GM12878 (cell line): ENCODE measurements around the gene VMAC. TPM values are rescaled to one million over a fixed set of nuclear protein-coding genes. Genes with fewer than 3 reads are reported as not detected.

Source experiments
- ATAC-seq: fragments of 200-7000 bp; cut with Tn5 transposase; 3 replicates; pipeline ENCODE4 v1.9.1; 2020; ENCODE audit warnings: mild to moderate bottlenecking, moderate library complexity
- BruUV-seq: library from RNA; stranded (reverse); fragments of 400-500 nt; replicated peaks from 2 replicates; lab custom pipeline; 2021; lab: Mats Ljungman, UMichigan
- CTCF ChIA-PET: fragments of 300-600 bp; sonication (Branson Sonifier 250); formaldehyde crosslinking; extraction: SDS; loops from one replicate; lab custom pipeline; 2021; ENCODE audit warnings: inconsistent platforms; lab: Yijun Ruan, JAX
- POLR2A ChIA-PET: fragments of 350-600 bp; formaldehyde crosslinking; extraction: SDS; loops from one replicate; lab custom pipeline; 2021; ENCODE audit warnings: inconsistent platforms; lab: Charles Lee
- RAD21 ChIA-PET: fragments of 300-600 bp; sonication (Branson Sonifier 250); formaldehyde crosslinking; loops from one replicate; lab custom pipeline; 2023; ENCODE audit warnings: antibody characterized with exemption; ENCODE audit not compliant: unreplicated experiment; lab: Charles Lee
- SMC1A ChIA-PET: fragments of 300-600 bp; sonication (Branson Sonifier 250); formaldehyde crosslinking; loops from one replicate; lab custom pipeline; 2023; ENCODE audit not compliant: unreplicated experiment, uncharacterized antibody; lab: Charles Lee
- DNase-seq: peaks from one replicate; pipeline ENCODE4 v3.0.0-alpha.2; 2011; ENCODE audit warnings: low read depth, low spot score
- FAIRE-seq: peaks from 3 replicates; lab custom pipeline; 2011; peaks lifted over from hg19 to GRCh38; lab: Jason Lieb, UNC
- H2AFZ ChIP-seq: 2 replicates; pipeline ENCODE4 v1.6.0; 2011; ENCODE audit warnings: low read depth, low read length, control low read depth; ENCODE audit not compliant: control insufficient read depth
- H3K27ac ChIP-seq: 2 replicates; pipeline ENCODE4 v1.5.1; 2011; ENCODE audit warnings: control low read depth; ENCODE audit not compliant: control insufficient read depth, insufficient read depth
- H3K27me3 ChIP-seq, 2 experiments: replicated peaks in 1 of 2; 2 replicates each; pipeline versions ENCODE4 v1.6.0 to v1.6.1; 2011; ENCODE audit warnings: low read length in 1 of 2; ENCODE audit not compliant: control insufficient read depth in 2 of 2, insufficient read depth in 2 of 2
- H3K36me3 ChIP-seq, 2 experiments: 2 replicates each; pipeline ENCODE4 v1.5.1; 2011; ENCODE audit warnings: low read length in 1 of 2; ENCODE audit not compliant: control insufficient read depth in 2 of 2, insufficient read depth in 2 of 2
- H3K4me1 ChIP-seq: 2 replicates; pipeline ENCODE4 v1.6.1; 2011; ENCODE audit warnings: mild to moderate bottlenecking, low read length, moderate library complexity, mixed read lengths; ENCODE audit not compliant: control insufficient read depth, insufficient read depth
- H3K4me2 ChIP-seq: 2 replicates; pipeline ENCODE4 v1.6.0; 2011; ENCODE audit warnings: control low read depth; ENCODE audit not compliant: control insufficient read depth, insufficient read depth
- H3K4me3 ChIP-seq: fragments of 200-600 bp; sonication (generic); 2 replicates; pipeline ENCODE4 v1.5.1; 2016
- H3K79me2 ChIP-seq: 2 replicates; pipeline ENCODE4 v1.6.0; 2011; ENCODE audit warnings: low read length; ENCODE audit not compliant: control insufficient read depth, insufficient read depth
- H3K9ac ChIP-seq: 2 replicates; pipeline ENCODE4 v1.8.0; 2011; ENCODE audit warnings: low read length, control low read depth, mixed read lengths; ENCODE audit not compliant: control insufficient read depth, insufficient read depth
- H3K9me3 ChIP-seq: replicated peaks from 3 replicates; pipeline ENCODE4 v1.5.1; 2011; ENCODE audit warnings: mild to moderate bottlenecking, low read length; ENCODE audit not compliant: control insufficient read depth, insufficient read depth
- H4K20me1 ChIP-seq: 2 replicates; pipeline ENCODE4 v1.6.0; 2011; ENCODE audit not compliant: control insufficient read depth, insufficient read depth
- ASH2L ChIP-seq: fragments of 300-600, 200-600 bp; sonication (generic); IDR thresholded peaks from 2 replicates; pipeline ENCODE4 v1.6.1; 2017; ENCODE audit warnings: low read depth, mild to moderate bottlenecking, borderline replicate concordance
- CHD1 ChIP-seq: IDR thresholded peaks from 2 replicates; pipeline ENCODE4 v1.6.1; 2012; ENCODE audit warnings: low read depth, low read length, improper control_type of control experiment
- FOXM1 ChIP-seq: IDR thresholded peaks from 2 replicates; pipeline ENCODE4 v1.6.1; 2012; ENCODE audit warnings: low read depth, mild to moderate bottlenecking, inconsistent platforms, low read length, moderate library complexity
- GATAD2B ChIP-seq: fragments of 450-650 bp; conservative IDR thresholded peaks from 2 replicates; pipeline ENCODE4 v1.6.1; 2017; ENCODE audit warnings: low read depth, mild to moderate bottlenecking, moderate library complexity
- HDAC6 ChIP-seq: fragments of 200-600 bp; sonication (generic); IDR thresholded peaks from one replicate; pipeline ENCODE4 v1.8.0; 2017; ENCODE audit warnings: antibody characterized with exemption; ENCODE audit not compliant: unreplicated experiment
- HSF1 ChIP-seq: fragments of 150-350 bp; IDR thresholded peaks from 2 replicates; pipeline ENCODE4 v1.6.1; 2014; ENCODE audit warnings: mild to moderate bottlenecking, low read depth, low read length
- MEF2A ChIP-seq: IDR thresholded peaks from 2 replicates; pipeline ENCODE4 v1.6.1; 2011; ENCODE audit warnings: low read depth, mild to moderate bottlenecking, low read length, moderate library complexity; ENCODE audit not compliant: insufficient read depth
- NBN ChIP-seq: fragments of 450-650 bp; IDR thresholded peaks from 2 replicates; pipeline ENCODE4 v1.6.1; 2016
- NFIC ChIP-seq: IDR thresholded peaks from 2 replicates; pipeline ENCODE4 v1.6.1; 2012; ENCODE audit warnings: low read depth, mild to moderate bottlenecking, inconsistent platforms, low read length, moderate library complexity
- SMAD5 ChIP-seq: IDR thresholded peaks from 2 replicates; pipeline ENCODE4 v1.6.1; 2016; ENCODE audit warnings: antibody characterized with exemption, low read depth
- STAT1 ChIP-seq: fragments of 450-650 bp; conservative IDR thresholded peaks from 2 replicates; pipeline ENCODE4 v1.6.1; 2014; ENCODE audit warnings: antibody characterized with exemption, mild to moderate bottlenecking
- SUPT20H ChIP-seq: IDR thresholded peaks from 2 replicates; pipeline ENCODE4 v1.6.1; 2011; ENCODE audit warnings: low read depth, mild to moderate bottlenecking, low read length, moderate library complexity, borderline replicate concordance; ENCODE audit not compliant: control insufficient read depth
- TBL1XR1 ChIP-seq: IDR thresholded peaks from 2 replicates; pipeline ENCODE4 v1.6.1; 2012; ENCODE audit warnings: low read depth, low read length, improper control_type of control experiment
- TCF7 ChIP-seq: IDR thresholded peaks from 2 replicates; pipeline ENCODE4 v1.6.1; 2014; ENCODE audit warnings: antibody characterized with exemption, borderline replicate concordance
- YY1 ChIP-seq: IDR thresholded peaks from 2 replicates; pipeline ENCODE4 v1.6.1; 2011; ENCODE audit warnings: low read depth, mild to moderate bottlenecking, low read length
- ZNF24 ChIP-seq: fragments of 450-650 bp; IDR thresholded peaks from 2 replicates; pipeline ENCODE4 v1.6.1; 2017; ENCODE audit warnings: antibody characterized with exemption, mild to moderate bottlenecking
- ZZZ3 ChIP-seq: IDR thresholded peaks from 2 replicates; pipeline ENCODE4 v1.6.1; 2011; ENCODE audit warnings: low read depth; ENCODE audit not compliant: control insufficient read depth, insufficient read length
- WGBS: methylation state at CpG from one replicate; pipeline ENCODE4 v1.1.6; 2016; ENCODE audit warnings: low lambda C conversion rate; ENCODE audit not compliant: insufficient replicate concordance, insufficient coverage; ENCODE audit errors: missing lambda C conversion rate; 5-methylcytosine and 5-hydroxymethylcytosine counted together
- in situ Hi-C: fragments of 300-500 bp; cut with MboI; formaldehyde crosslinking; loops from 9 replicates; pipeline ENCODE4 v1.14.3; 2018; ENCODE audit warnings: mixed read lengths
- intact Hi-C: fragments of 100-400 bp; cut with micrococcal nuclease; formaldehyde crosslinking; loops from one replicate; pipeline ENCODE4 v1.14.2; 2022; ENCODE audit not compliant: unreplicated experiment
- polyA plus RNA-seq, 11 experiments: library from polyadenylated mRNA; depleted of rRNA in 4 of 11; unstranded in 6 of 11; stranded (reverse) in 5 of 11; fragments of >200 nt; fragmentation: Nextera tagmentation in 4 of 11; fragmentation: Illumina TruSeq in 1 of 11; extraction: Ambion mirVana in 4 of 11; extraction: Trizol in 1 of 11; gene quantifications; 1 replicate in 1 of 11; 2 replicates in 10 of 11; pipeline versions ENCODE4 v1.2.1 to v1.2.3, GENCODE V29; 2011 to 2016; ENCODE audit warnings: inconsistent platforms in 2 of 11, missing spikeins in 2 of 11, low read depth in 1 of 11
- total RNA-seq, 4 experiments: library from RNA; depleted of rRNA in 3 of 4; stranded (reverse); fragments of >200 nt in 3 of 4; fragmentation: Illumina TruSeq in 1 of 4; extraction: Trizol in 1 of 4; gene quantifications; 2 replicates each; pipeline versions ENCODE4 v1.2.1 to v1.2.3, GENCODE V29; 2013 to 2021
- TF ChIP-seq, protein P1 (sequence below), 3 experiments: IDR thresholded peaks in 2 of 3; conservative IDR thresholded peaks in 1 of 3; 2 replicates each; pipeline ENCODE4 v1.5.1; 2011; ENCODE audit warnings: low read depth in 3 of 3, low read length in 3 of 3, mild to moderate bottlenecking in 3 of 3, control low read depth in 2 of 3, moderate library complexity in 2 of 3, inconsistent platforms in 1 of 3, mixed read lengths in 1 of 3; ENCODE audit not compliant: control insufficient read depth in 2 of 3, insufficient read depth in 1 of 3; ENCODE audit errors: extremely low read depth in 1 of 3

The VMAC gene
- total and polyA plus RNA-seq, 10 of the 15 experiments (the other 5 are each of a cell fraction or from before 2014, with no cell fraction given): 0.18 to 6.8 (median 1.8) TPM

- ChIA-PET RAD21 (no interaction called here), POLR2A (no interaction called here), SMC1A (no interaction called here), CTCF (no interaction called here)
- peaks cover 17 to 39% of the 10 kb centered on the region in 2 experiments; a peak in 3 of 4 replicates for H3K36me3 ChIP-seq
- intact Hi-C loops: no loop called here
- no peak overlapping the region for H2AFZ ChIP-seq
- no peak for FAIRE-seq
- no TSS peak for BruUV-seq
- no peak overlapping the region for H3K9ac ChIP-seq
- no peak for DNase-seq
- no peaks in the 10 kb centered on the region for H4K20me1 ChIP-seq
- H3K4me1 ChIP-seq: no peaks in the 10 kb centered on the region
- no peaks in the 10 kb centered on the region for H3K27me3 ChIP-seq
- no peak overlapping the region for H3K27ac ChIP-seq
- no peak for TF ChIP-seq FOXM1
- TF ChIP-seq SUPT20H: no peak
- TF ChIP-seq GATAD2B: no peak
- no peak for TF ChIP-seq CHD1
- no peak for TF ChIP-seq YY1
- TF ChIP-seq ZZZ3: no peak
- TF ChIP-seq SMAD5: no peak
- TF ChIP-seq HSF1: no peak
- no peak for TF ChIP-seq MEF2A
- no peak for TF ChIP-seq HDAC6
- TF ChIP-seq STAT1: no peak
- TF ChIP-seq ASH2L: no peak
- TF ChIP-seq ZNF24: no peak
- TF ChIP-seq NFIC: no peak
- no peak for TF ChIP-seq TBL1XR1
- TF ChIP-seq TCF7: no peak
- TF ChIP-seq, protein P1, sequence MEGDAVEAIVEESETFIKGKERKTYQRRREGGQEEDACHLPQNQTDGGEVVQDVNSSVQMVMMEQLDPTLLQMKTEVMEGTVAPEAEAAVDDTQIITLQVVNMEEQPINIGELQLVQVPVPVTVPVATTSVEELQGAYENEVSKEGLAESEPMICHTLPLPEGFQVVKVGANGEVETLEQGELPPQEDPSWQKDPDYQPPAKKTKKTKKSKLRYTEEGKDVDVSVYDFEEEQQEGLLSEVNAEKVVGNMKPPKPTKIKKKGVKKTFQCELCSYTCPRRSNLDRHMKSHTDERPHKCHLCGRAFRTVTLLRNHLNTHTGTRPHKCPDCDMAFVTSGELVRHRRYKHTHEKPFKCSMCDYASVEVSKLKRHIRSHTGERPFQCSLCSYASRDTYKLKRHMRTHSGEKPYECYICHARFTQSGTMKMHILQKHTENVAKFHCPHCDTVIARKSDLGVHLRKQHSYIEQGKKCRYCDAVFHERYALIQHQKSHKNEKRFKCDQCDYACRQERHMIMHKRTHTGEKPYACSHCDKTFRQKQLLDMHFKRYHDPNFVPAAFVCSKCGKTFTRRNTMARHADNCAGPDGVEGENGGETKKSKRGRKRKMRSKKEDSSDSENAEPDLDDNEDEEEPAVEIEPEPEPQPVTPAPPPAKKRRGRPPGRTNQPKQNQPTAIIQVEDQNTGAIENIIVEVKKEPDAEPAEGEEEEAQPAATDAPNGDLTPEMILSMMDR (IDR thresholded peaks at IDR 0.05 in 2 of 3, conservative IDR thresholded peaks at IDR 0.05 in 1 of 3; ENCODE audit: control insufficient read depth in 2 of 3, extremely low read depth in 1 of 3, insufficient read depth in 1 of 3, low read depth in 3 of 3, low read length in 3 of 3): no peak
- no peak for TF ChIP-seq NBN
- WGBS: 97% methylated on average over 5 of the region's 5 CpGs
- H3K9me3 ChIP-seq: no peaks in the 10 kb centered on the region
- in situ Hi-C loops: no loop called here
- H3K4me2 ChIP-seq: no peak overlapping the region
- ATAC-seq: no peak
- no peak overlapping the region for H3K4me3 ChIP-seq
- no peaks in the 10 kb centered on the region for H3K79me2 ChIP-seq
Observed at GRCh38 chr19:5934069-5934401, 29.4 kb downstream of the VMAC start.
